K562 (cell line): ENCODE data around the gene IFITM2. TPM values are rescaled to one million over a fixed set of nuclear protein-coding genes. Genes with fewer than 3 reads are reported as not detected.

Experiments used
- COPS2 ChIP-seq: fragments of 450-650 bp; conservative IDR thresholded peaks from 2 replicates; pipeline ENCODE4 v1.6.1; 2016; ENCODE audit warnings: mild to moderate bottlenecking, moderate library complexity
- ETV1 ChIP-seq: fragments of 450-650 bp; conservative IDR thresholded peaks from 2 replicates; pipeline ENCODE4 v1.6.1; 2016; ENCODE audit warnings: missing genetic modification characterization, control low read depth, low read depth, missing compliant biosample characterization
- FOXK2 ChIP-seq, 2 experiments: fragments of 450-650 bp; IDR thresholded peaks in 1 of 2; conservative IDR thresholded peaks in 1 of 2; 2 replicates each; pipeline ENCODE4 v1.6.1; 2016; ENCODE audit warnings: low read depth in 2 of 2, mild to moderate bottlenecking in 1 of 2
- NONO ChIP-seq, 2 experiments: fragments of 200-400 bp in 1 of 2; fragments of 450-650 bp in 1 of 2; formaldehyde crosslinking in 1 of 2; IDR thresholded peaks; 2 replicates each; pipeline ENCODE4 v1.6.1; 2017; ENCODE audit warnings: low read depth in 2 of 2, mild to moderate bottlenecking in 2 of 2, moderate library complexity in 2 of 2, low read length in 1 of 2
- NR0B1 ChIP-seq: fragments of 450-650 bp; IDR thresholded peaks from one replicate; pipeline ENCODE4 v1.6.1; 2018; ENCODE audit warnings: mild to moderate bottlenecking, moderate library complexity; ENCODE audit not compliant: partially characterized antibody
- ZBTB5 ChIP-seq: fragments of 450-650 bp; IDR thresholded peaks from 2 replicates; pipeline ENCODE4 v1.6.1; 2017; ENCODE audit warnings: antibody characterized with exemption
- ZNF134 ChIP-seq: fragments of 250-450 bp; sonication (Bioruptor Pico); conservative IDR thresholded peaks from 2 replicates; pipeline ENCODE4 v1.4.0; 2020
- ZNF318 ChIP-seq, 2 experiments: fragments of 450-650 bp; IDR thresholded peaks; 2 replicates each; pipeline ENCODE4 v1.6.1; 2016; ENCODE audit warnings: mild to moderate bottlenecking in 2 of 2, borderline replicate concordance in 1 of 2, low read depth in 1 of 2, moderate library complexity in 1 of 2
- ZNF57 ChIP-seq: fragments of 450-650 bp; formaldehyde crosslinking; IDR thresholded peaks from 2 replicates; pipeline ENCODE4 v1.4.0; 2020; ENCODE audit warnings: mild to moderate bottlenecking, moderate library complexity
- polyA plus RNA-seq, 8 experiments: library from polyadenylated mRNA; depleted of rRNA in 4 of 8; stranded (reverse) in 5 of 8; unstranded in 3 of 8; fragments of >200 nt; fragmentation: Nextera tagmentation in 2 of 8; fragmentation: Illumina TruSeq in 1 of 8; extraction: Ambion mirVana in 2 of 8; extraction: Trizol in 1 of 8; gene quantifications; 2 replicates each; pipeline versions ENCODE4 v1.2.1 to v1.2.3, GENCODE V29; 2011 to 2014; ENCODE audit warnings: inconsistent platforms in 1 of 8, missing spikeins in 1 of 8
- total RNA-seq, 7 experiments: library from RNA; depleted of rRNA in 6 of 7; stranded (reverse); fragments of >200 nt in 6 of 7; fragmentation: Illumina TruSeq in 2 of 7; extraction: Trizol in 2 of 7; gene quantifications; 2 replicates each; pipeline versions ENCODE4 v1.2.1 to v1.2.3, GENCODE V29; 2011 to 2021; ENCODE audit warnings: low replicate concordance in 1 of 7
- TF ChIP-seq, protein P1 (sequence below): fragments of 450-650 bp; formaldehyde crosslinking; IDR thresholded peaks from 2 replicates; pipeline ENCODE4 v1.4.0; 2020; ENCODE audit warnings: mild to moderate bottlenecking
- TF ChIP-seq, protein P2 (sequence below): sonication (generic); formaldehyde crosslinking; IDR thresholded peaks from 2 replicates; pipeline ENCODE4 v1.5.0; 2020; ENCODE audit warnings: missing genetic modification reagents

Gene IFITM2
- total and polyA plus RNA-seq, 9 of the 15 experiments (the other 6 are each of a cell fraction or from before 2014, with no cell fraction given) = 52.8 to 4,872 (median 356) TPM

- no peak for TF ChIP-seq ZBTB5
- TF ChIP-seq, protein P1, sequence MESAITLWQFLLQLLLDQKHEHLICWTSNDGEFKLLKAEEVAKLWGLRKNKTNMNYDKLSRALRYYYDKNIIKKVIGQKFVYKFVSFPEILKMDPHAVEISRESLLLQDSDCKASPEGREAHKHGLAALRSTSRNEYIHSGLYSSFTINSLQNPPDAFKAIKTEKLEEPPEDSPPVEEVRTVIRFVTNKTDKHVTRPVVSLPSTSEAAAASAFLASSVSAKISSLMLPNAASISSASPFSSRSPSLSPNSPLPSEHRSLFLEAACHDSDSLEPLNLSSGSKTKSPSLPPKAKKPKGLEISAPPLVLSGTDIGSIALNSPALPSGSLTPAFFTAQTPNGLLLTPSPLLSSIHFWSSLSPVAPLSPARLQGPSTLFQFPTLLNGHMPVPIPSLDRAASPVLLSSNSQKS = no peak
- TF ChIP-seq, protein P2, sequence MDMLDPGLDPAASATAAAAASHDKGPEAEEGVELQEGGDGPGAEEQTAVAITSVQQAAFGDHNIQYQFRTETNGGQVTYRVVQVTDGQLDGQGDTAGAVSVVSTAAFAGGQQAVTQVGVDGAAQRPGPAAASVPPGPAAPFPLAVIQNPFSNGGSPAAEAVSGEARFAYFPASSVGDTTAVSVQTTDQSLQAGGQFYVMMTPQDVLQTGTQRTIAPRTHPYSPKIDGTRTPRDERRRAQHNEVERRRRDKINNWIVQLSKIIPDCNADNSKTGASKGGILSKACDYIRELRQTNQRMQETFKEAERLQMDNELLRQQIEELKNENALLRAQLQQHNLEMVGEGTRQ = peak; percentile 85
- TF ChIP-seq NR0B1 = no peak
- peak; percentile 15; the same call in 1 of the 2 replicates for TF ChIP-seq ZNF134 (CRISPR knock-in tag)
- peak in 1 of 2 experiments; percentile 17; a peak in 1 of 4 replicates for TF ChIP-seq NONO (IDR thresholded peaks at IDR 0.05; ENCODE audit: low read depth in 2 of 2, low read length in 1 of 2)
- no peak for TF ChIP-seq ZNF57 (CRISPR knock-in tag)
- peak in 1 of 2 experiments; percentile 92; a peak in 2 of 4 replicates for TF ChIP-seq ZNF318 (IDR thresholded peaks at IDR 0.05; ENCODE audit: borderline replicate concordance in 1 of 2, low read depth in 1 of 2)
- peak; percentile 93 for TF ChIP-seq FOXK2 (conservative IDR thresholded peaks at IDR 0.05 in 1 of 2, IDR thresholded peaks at IDR 0.05 in 1 of 2; ENCODE audit: low read depth in 2 of 2)
- TF ChIP-seq COPS2 = no peak
- no peak for TF ChIP-seq ETV1 (tag)
Observed at GRCh38 chr11:269146-269890, 38.3 kb upstream of the IFITM2 start (continued).
